SKM-1 treated with dmso at 0.1 percent for 144 hours (cell line): ENCODE measurements around the gene HYCC1.

ENCODE experiments used
- DNase-seq: peaks from one replicate; lab custom pipeline; 2025; ENCODE audit not compliant: unreplicated experiment; lab: John Stamatoyannopoulos, UW

HYCC1 gene

DNA sequence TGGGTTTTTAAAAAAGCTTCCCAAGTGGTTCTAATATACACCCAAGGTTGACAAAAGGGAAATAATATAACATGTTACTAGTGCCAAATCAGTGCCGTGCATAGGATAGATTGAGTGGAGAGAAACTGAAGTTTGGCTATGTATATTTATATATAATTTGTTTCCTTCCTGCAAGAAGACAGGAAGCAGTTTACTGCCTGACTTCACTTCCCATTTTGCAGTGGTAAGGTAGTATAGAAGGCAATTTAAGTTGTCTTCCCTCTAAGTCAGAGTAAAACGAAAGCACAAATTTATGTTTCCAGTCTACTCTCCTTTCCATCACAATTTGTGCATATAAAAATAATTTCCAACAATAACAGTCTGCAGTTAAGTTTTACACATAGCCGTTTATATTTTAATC lies 3.4 kb upstream of the HYCC1 start:
- peak; percentile 44 for DNase-seq

DNA sequence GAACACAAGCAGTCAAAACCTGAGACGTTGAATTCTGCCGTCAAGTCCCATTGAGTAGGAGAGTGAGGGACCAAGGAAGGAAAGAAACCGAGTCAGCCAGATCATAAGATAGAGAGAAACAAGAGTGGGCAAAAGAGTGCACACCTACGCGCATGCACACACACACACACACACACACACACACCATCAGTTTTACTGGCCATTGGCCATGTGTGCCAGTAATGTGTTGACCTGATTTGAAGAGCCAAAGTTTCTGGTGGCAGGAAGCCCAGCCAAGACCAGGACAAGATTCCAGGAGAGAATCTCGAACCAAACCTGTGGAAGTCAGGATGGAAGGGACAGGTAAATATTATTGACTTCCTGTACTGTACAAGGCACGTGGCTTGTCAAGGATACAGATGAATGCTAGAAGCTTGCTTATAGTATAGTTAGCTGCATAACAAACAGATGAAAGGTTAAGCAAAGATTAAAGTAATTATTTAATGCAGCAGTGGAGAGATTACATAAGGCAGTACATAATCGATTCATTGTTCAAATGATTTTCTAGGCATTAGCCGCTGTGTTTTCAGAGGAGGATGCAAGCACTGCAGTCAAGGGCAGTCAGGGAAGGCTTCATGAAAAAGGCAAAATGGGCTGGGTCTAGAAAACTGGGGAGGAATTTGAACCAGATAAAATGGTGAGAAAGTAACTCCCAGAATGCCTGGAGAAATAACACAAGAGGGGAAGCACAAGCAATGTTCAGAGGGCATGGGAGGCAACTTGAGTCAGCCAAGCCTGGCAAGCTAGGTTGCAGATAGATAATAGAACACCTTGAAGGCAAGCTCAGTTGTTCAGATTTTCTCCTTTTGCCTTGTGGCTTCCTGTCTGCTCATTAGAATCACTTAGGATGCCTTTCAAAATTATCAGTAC lies 2.7 kb upstream of the HYCC1 start:
- no peak for DNase-seq

DNA sequence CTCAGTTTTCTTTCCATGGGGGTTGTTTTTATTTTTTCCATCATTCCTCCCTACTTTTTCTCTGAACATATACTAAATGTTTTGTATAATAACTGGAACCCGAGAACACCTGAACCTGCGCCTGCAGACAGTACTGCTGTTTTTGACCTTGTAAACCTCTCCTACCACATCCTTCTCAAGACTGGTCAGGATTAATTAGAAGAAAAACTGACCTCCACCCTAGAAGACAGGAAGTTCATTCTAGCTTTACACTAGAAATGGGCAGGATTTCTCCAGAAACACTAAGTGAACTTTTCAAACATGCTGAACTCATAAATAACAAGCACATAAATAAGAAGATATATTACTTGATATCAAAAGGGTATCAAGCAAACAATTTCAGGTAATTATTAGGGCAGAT lies 751 bp upstream of the HYCC1 start:
- no peak for DNase-seq

GRCh38 chr7:23012908-23013714 lies 819 bp downstream of the HYCC1 start:
- DNase-seq: no peak

DNA sequence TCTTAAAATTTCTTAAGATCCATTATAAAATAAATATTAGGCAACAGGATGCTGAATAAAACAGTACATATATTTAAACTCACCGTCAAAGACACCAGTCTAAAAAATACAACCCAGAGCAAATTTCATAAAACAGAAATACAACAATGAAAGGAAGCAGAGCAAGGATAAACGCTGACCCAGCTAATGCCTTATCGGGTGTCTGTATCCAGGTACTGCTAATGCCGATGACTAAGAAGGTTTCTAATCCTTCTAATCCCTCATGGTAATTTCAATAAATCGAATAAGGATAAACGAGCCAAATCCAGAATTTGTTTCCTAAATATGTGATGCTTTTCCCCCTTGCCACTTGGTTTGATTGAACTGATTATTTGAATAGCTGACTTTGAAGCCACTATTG lies 1.7 kb downstream of the HYCC1 start:
- DNase-seq: no peak

GRCh38 chr7:23011222-23011924 lies 2.6 kb downstream of the HYCC1 start:
- peak; percentile 28 for DNase-seq

DNA sequence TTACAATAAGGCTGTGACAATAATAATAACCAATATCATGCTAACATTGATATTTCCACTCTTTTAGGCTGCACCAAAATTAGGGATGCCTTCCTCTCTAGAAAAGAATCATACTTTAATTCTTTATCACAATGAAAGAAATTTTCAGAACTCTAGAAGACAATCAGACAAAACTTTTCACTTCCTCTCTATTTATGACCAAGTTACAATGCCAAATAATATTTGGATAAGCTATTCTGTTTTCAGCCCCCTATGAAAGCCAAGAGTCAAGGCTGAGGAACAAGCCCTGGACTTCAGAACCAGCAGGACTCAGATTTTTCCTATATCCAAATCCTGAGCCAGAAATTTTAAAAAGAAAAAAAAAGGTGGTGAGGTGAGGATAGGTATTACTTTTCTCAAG lies 4.6 kb downstream of the HYCC1 start:
- DNase-seq: no peak

- DNase-seq: no peak
These were observed 9.7 kb downstream of the HYCC1 start for GRCh38 chr7:23004247-23004520.

DNA sequence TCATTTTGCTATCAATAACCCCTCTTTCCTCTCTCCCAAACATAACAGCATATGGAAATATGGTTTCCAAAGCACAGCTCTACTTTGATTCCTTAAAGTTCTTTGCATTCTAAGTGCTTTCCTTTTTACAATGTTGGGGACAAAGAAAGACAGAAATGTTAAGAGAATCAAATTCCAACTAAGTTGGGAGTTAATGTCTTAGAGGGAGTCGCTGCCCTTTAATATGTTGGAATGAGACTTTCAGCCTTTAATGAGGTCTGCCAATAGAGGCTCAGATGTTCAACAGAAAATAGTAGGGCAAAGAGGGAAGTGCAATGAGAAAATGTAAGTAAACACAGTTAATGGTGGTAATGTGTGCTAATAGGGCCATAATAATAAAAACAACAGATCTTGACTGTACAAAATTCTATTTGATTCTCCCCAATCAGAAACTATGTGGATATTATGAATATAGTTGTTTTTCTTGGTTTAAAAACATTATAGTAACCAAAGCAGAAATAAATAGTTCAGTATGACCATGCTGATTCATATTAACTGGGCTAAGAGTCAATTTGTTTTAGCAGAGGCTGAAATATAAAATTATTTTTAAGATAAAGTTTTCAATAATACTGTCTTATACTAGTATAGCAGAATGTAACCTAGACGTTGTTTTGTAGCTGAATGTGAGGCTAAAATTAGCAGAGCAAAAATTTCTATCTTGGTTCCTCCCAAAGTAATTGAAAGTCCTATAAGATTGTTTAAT lies 10.3 kb downstream of the HYCC1 start:
- DNase-seq: no peak

DNA sequence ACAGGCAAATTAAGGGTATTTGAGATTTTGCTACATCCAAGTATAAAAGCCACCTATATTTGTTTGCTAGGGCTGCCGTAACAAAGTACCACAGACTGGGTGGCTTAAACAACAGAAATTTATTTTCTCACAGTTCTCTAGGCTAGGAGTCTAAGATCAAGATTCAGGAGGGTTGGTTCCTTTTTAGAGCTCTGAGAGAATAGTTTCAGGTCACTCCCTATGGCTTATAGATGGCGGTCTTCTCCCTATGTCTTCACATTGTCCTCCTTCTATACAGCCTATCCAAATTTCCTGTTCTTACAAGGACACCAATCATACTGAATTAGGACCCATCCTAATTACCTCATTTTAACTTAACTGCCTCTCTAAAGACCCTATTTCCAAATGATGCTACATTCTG lies 11.2 kb downstream of the HYCC1 start:
- no peak for DNase-seq

- DNase-seq: no peak
These were observed 12.3 kb downstream of the HYCC1 start for GRCh38 chr7:23001610-23002009.

- no peak for DNase-seq
These were observed 13.2 kb downstream of the HYCC1 start for GRCh38 chr7:23000597-23001360.

GRCh38 chr7:22998519-22998896 lies 15.4 kb downstream of the HYCC1 start:
- DNase-seq: no peak

DNA sequence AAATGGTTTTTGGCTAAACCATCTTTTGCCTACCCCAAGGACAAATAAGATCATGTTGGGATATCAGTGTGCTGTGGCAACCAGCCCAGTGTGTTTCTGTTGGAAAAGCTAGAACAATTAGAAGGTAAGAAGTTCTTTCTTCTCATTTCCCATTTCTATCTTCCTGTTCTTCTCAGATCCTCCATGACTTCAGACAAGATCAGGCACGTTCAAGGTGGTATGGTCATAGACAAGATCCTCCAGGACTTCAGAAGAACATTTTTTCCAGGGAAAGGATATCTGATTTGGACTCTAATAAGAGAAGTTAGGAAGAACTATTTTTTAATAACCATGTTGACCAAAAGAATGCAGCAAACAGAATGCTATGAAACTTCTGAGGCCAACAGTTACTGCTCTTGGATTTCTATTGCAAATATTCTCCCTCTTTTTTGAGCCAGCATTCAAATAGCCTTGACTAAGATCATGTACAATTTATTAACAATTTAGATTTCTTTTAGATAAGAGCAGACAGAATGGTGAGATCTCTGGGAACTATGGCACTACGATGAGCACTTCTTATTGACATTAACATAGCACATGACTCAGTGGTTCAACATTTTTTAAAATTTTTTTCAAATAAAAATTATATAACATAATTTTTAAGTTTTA lies 15.9 kb downstream of the HYCC1 start:
- no peak for DNase-seq

- no peak for DNase-seq
These were observed 17.5 kb downstream of the HYCC1 start for GRCh38 chr7:22996470-22996869.

- DNase-seq: no peak
These were observed 18.9 kb downstream of the HYCC1 start for GRCh38 chr7:22995011-22995410.

GRCh38 chr7:22992874-22993840 lies 20.8 kb downstream of the HYCC1 start:
- DNase-seq: no peak

DNA sequence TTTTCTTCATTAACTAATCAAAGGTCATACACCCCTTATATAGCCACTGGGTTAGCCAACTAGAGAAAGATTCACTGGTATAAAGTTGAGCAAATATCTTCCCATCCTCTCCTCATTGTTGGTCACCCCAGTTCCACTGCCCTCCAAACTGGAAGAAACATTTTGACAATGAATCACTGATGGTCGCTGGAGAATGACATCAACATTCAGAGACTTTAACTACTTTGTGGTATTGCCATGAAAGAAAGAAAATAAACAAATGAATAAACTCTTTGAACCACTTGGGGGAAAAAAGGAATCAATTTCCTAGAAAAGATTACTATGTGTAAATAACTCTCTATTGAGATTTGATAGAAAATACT lies 23.4 kb downstream of the HYCC1 start:
- DNase-seq: no peak
